ENCODE data around the gene C11orf42. TPM values are rescaled to one million over a fixed set of nuclear protein-coding genes. Genes with fewer than 3 reads are reported as not detected.

The C11orf42 gene
- total RNA-seq, 1 donor from 2014 or later = not detected

- H3K9me3 ChIP-seq (replicated peaks) = no peaks in the 10 kb centered on the region
- H3K36me3 ChIP-seq = peaks cover 86% of the 10 kb centered on the region
- peak overlapping the region; percentile 43 for H3K27ac ChIP-seq (replicated peaks)
- no peak for DNase-seq
- peaks cover 30% of the 10 kb centered on the region for H3K4me1 ChIP-seq
- TF ChIP-seq CTCF (IDR thresholded peaks at IDR 0.05; ENCODE audit: borderline replicate concordance) = no peak
- H3K4me3 ChIP-seq = no peak overlapping the region
- intact Hi-C loops (cut with micrococcal nuclease) = no loop called here
- no peaks in the 10 kb centered on the region for H3K27me3 ChIP-seq (ENCODE audit: low read depth)
Observed at GRCh38 chr11:6219359-6219758, 14.0 kb downstream of the C11orf42 start.

- Histone ChIP-seq H3K4me1 (peaks cover 51% of the 10 kb centered on the region), H3K9me3 (replicated peaks) (no peaks in the 10 kb centered on the region), H3K27ac (replicated peaks) (no peak overlapping the region), H3K36me3 (peaks cover 44% of the 10 kb centered on the region), H3K27me3 (ENCODE audit: low read depth) (no peaks in the 10 kb centered on the region), H3K4me3 (no peak overlapping the region)
- no peak for TF ChIP-seq CTCF (IDR thresholded peaks at IDR 0.05; ENCODE audit: borderline replicate concordance)
- intact Hi-C loops (cut with micrococcal nuclease) = no loop called here
- DNase-seq = no peak
Observed at GRCh38 chr11:6223854-6224253, 18.5 kb downstream of the C11orf42 start.

GRCh38 chr11:6224421-6224820 is 19.1 kb downstream of the C11orf42 start:
- no peak for TF ChIP-seq CTCF (IDR thresholded peaks at IDR 0.05; ENCODE audit: borderline replicate concordance)
- Histone ChIP-seq H3K27me3 (ENCODE audit: low read depth) (no peaks in the 10 kb centered on the region), H3K36me3 (peaks cover 38% of the 10 kb centered on the region), H3K4me1 (peaks cover 46% of the 10 kb centered on the region), H3K27ac (replicated peaks) (peak overlapping the region; percentile 60), H3K4me3 (no peak overlapping the region), H3K9me3 (replicated peaks) (no peaks in the 10 kb centered on the region)
- no peak for DNase-seq
- intact Hi-C loops (cut with micrococcal nuclease) = no loop called here

GRCh38 chr11:6225024-6225423 is 19.7 kb downstream of the C11orf42 start:
- no peak overlapping the region for H3K4me3 ChIP-seq
- intact Hi-C loops (cut with micrococcal nuclease) = no loop called here
- TF ChIP-seq CTCF (IDR thresholded peaks at IDR 0.05; ENCODE audit: borderline replicate concordance) = no peak
- H3K27me3 ChIP-seq (ENCODE audit: low read depth) = no peaks in the 10 kb centered on the region
- peak overlapping the region; percentile 60 for H3K27ac ChIP-seq (replicated peaks)
- H3K4me1 ChIP-seq = peaks cover 40% of the 10 kb centered on the region
- no peak for DNase-seq
- H3K9me3 ChIP-seq (replicated peaks) = no peaks in the 10 kb centered on the region
- H3K36me3 ChIP-seq = peaks cover 34% of the 10 kb centered on the region

- DNase-seq = no peak
- H3K4me1 ChIP-seq = peaks cover 36% of the 10 kb centered on the region
- H3K27ac ChIP-seq (replicated peaks) = peak overlapping the region; percentile 60
- no peak for TF ChIP-seq CTCF (IDR thresholded peaks at IDR 0.05; ENCODE audit: borderline replicate concordance)
- intact Hi-C loops (cut with micrococcal nuclease) = no loop called here
- H3K9me3 ChIP-seq (replicated peaks) = no peaks in the 10 kb centered on the region
- H3K4me3 ChIP-seq = no peak overlapping the region
- no peaks in the 10 kb centered on the region for H3K27me3 ChIP-seq (ENCODE audit: low read depth)
- peaks cover 34% of the 10 kb centered on the region for H3K36me3 ChIP-seq
Observed at GRCh38 chr11:6225896-6226295, 20.5 kb downstream of the C11orf42 start.

- intact Hi-C loops (cut with micrococcal nuclease) = no loop called here
- peaks cover 42% of the 10 kb centered on the region for H3K4me1 ChIP-seq
- H3K27ac ChIP-seq (replicated peaks) = no peak overlapping the region
Observed at GRCh38 chr11:6228520-6228919, 23.2 kb downstream of the C11orf42 start.

More at GRCh38 chr11:6228520-6228919, 23.2 kb downstream of the C11orf42 start:
- no peaks in the 10 kb centered on the region for H3K9me3 ChIP-seq (replicated peaks)
- no peak overlapping the region for H3K4me3 ChIP-seq
- no peak for DNase-seq
- peaks cover 8% of the 10 kb centered on the region for H3K36me3 ChIP-seq
- H3K27me3 ChIP-seq (ENCODE audit: low read depth) = no peaks in the 10 kb centered on the region
- no peak for TF ChIP-seq CTCF (IDR thresholded peaks at IDR 0.05; ENCODE audit: borderline replicate concordance)
